Left kidney (tissue), 8 donors: ENCODE data around the gene TRIM48. TPM values are rescaled to one million over a fixed set of nuclear protein-coding genes. Genes with fewer than 3 reads are reported as not detected.
"Not testable (repeated sequence)": the region's sequence is repeated elsewhere in the genome, so short reads cannot be mapped to it uniquely, and the experiment has no call there.

Source experiments
- DNase-seq: peaks from one replicate; pipeline ENCODE4 v3.0.0-alpha.2; 2013
- long read RNA-seq, 8 donors: transcript quantifications; one replicate each; lab custom pipeline, GENCODE V29; 2026
- polyA plus RNA-seq: library from polyadenylated mRNA; unstranded; fragments of 120-200 nt; gene quantifications from one replicate; pipeline ENCODE4 v1.2.1, GENCODE V29; 2013; ENCODE audit not compliant: insufficient read length

The TRIM48 gene, protein sequence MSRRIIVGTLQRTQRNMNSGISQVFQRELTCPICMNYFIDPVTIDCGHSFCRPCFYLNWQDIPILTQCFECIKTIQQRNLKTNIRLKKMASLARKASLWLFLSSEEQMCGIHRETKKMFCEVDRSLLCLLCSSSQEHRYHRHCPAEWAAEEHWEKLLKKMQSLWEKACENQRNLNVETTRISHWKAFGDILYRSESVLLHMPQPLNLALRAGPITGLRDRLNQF
- not detected for polyA plus RNA-seq
- long read RNA-seq, donor 1: 0 reads
- long read RNA-seq, donor 2: 0 reads
- long read RNA-seq, donor 3: 0 reads
- long read RNA-seq, donor 4: 0 reads
- long read RNA-seq, donor 5: 0 reads
- long read RNA-seq, donor 6: 0 reads
- long read RNA-seq, donor 7: 0 reads
- long read RNA-seq, donor 8: 0 reads

DNA sequence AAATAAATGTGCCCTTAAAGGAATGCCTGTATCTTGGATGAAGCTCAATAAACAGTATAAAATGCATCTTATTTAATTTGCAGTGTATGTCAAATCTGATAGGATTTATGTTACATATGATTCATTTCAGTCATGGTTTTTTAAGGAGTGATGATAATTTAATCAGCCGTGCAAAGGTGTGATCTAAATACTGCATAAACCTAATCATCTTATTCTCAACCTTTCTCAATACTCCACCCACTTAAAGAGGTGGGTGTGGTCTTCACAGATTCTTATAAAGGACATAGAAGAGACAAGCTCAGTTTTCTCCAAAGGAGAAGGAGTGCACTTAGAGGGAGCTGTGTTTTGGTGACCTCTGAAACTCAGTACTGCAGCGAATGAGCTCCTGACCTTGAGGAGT is at the start of gene TRIM48:
Gene TRIM48, plus strand, starts transcription at position 301 of the 400 bp plus-strand sequence. CDS start 113 bp downstream, outside the sequence.
- not testable (repeated sequence) for DNase-seq

DNA sequence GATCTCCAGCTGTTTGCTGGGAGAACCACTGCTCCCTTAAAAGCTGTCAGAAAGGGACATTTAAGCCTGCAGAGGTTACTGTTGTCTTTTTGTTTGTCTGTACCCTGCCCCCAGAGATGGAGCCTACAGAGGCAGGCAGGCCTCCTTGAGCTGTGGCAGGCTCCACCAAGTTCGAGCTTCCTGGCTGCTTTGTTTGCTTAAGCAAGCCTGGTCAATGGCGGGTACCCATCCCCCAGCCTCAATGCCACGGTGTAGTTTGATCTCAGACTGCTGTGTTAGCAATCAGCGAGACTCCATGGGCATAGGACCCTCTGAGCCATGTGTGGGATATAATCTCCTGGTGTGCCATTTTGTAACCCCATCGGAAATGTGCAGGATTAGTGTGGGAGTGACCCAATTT is 23.6 kb upstream of the TRIM48 start:
- DNase-seq: not testable (repeated sequence)

DNA sequence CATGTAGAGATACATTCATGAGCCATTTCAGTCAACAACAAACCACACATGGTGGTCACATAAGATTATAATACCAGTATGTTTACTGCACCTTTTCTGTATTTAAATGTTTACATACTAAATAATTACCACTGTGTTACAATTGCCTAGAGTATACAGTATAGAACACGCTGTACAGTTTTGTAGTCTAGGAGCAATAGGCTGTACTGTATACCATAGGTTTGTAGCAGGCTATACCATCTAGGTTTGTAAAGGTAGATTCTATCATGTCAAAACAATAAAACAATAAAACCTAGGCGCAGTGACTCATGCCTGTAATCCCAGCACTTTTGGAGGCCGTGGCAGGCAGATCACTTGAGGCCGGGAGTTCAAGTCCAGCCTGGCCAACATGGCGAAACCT is 1.1 kb downstream of the TRIM48 start:
- DNase-seq: no peak

Other genes with a start within 250 kb of the TRIM48 start
- not detected for gene OR4A16, start 81.0 kb downstream of the TRIM48 start, polyA plus RNA-seq
- gene OR4A15, start 105.8 kb downstream of the TRIM48 start, polyA plus RNA-seq: not detected